ENCODE measurements around the gene ATP9A. TPM values are rescaled to one million over a fixed set of nuclear protein-coding genes. Genes with fewer than 3 reads are reported as not detected.
"Not testable (repeated sequence)": the region's sequence is repeated elsewhere in the genome, so short reads cannot be mapped to it uniquely, and the experiment has no call there.

Gene ATP9A
- total and polyA plus RNA-seq, 10 of the 15 experiments (the other 5 are each of a cell fraction or from before 2014, with no cell fraction given): 0.03 to 0.81 (median 0.14) TPM

DNA sequence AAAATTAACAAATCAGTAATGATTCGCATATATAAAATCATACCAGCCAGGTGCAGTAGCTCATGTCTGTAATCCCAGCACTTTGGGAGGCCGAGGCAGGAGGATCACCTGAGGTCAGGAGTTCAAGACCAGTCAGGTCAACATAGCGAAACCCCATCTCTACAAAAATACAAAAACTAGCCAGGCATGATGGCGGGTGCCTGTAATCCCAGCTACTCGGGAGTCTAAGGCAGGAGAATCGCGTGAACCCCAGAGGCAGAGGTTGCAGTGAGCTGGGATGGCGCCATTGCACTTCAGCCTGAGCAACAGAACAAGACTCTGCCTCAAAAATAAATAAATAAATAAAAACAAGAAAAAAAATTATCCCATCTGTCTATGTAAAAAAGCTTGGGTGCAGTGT is 124.4 kb downstream of the ATP9A start:
- BruUV-seq (replicated peaks): not testable (repeated sequence)
- WGBS (ENCODE audit: insufficient coverage, insufficient replicate concordance, low lambda C conversion rate, missing lambda C conversion rate): 64% methylated on average over 8 of the region's 8 CpGs
- CTCF ChIA-PET: interaction anchor here (2.2 kb wide), 1 partner anchor 21 kb away, joined by 5 read pairs; no protein-coding TSS in a partner anchor

GRCh38 chr20:51643390-51643789 is 124.8 kb downstream of the ATP9A start:
- SMC1A ChIA-PET (ENCODE audit: uncharacterized antibody, unreplicated experiment): no interaction called here
- RAD21 ChIA-PET (ENCODE audit: unreplicated experiment): no interaction called here
- no peak overlapping the region for H3K4me3 ChIP-seq
- in situ Hi-C loops (cut with MboI): no loop called here
- no peaks in the 10 kb centered on the region for H3K4me1 ChIP-seq (ENCODE audit: control insufficient read depth, insufficient read depth, low read length)
- FAIRE-seq (no peak), ATAC-seq (no peak), DNase-seq (ENCODE audit: low read depth, low spot score) (no peak)
- H3K4me2 ChIP-seq (ENCODE audit: control insufficient read depth, insufficient read depth): no peak overlapping the region
- H3K9me3 ChIP-seq (replicated peaks; ENCODE audit: control insufficient read depth, insufficient read depth, low read length): no peaks in the 10 kb centered on the region
- BruUV-seq (replicated peaks): no TSS peak
- H2AFZ ChIP-seq (ENCODE audit: control insufficient read depth, low read depth, low read length): no peak overlapping the region
- no peak overlapping the region for H3K9ac ChIP-seq (ENCODE audit: control insufficient read depth, insufficient read depth, low read length)
- no peaks in the 10 kb centered on the region; a peak in 1 of 4 replicates for H3K27me3 ChIP-seq (replicated peaks in 1 of 2; ENCODE audit: control insufficient read depth in 2 of 2, insufficient read depth in 2 of 2, low read length in 1 of 2)
- POLR2A ChIA-PET: no interaction called here
- no peaks in the 10 kb centered on the region for H3K36me3 ChIP-seq (ENCODE audit: control insufficient read depth in 2 of 2, insufficient read depth in 2 of 2, low read length in 1 of 2)
- no peaks in the 10 kb centered on the region for H4K20me1 ChIP-seq (ENCODE audit: control insufficient read depth, insufficient read depth)
- intact Hi-C loops (cut with micrococcal nuclease; ENCODE audit: unreplicated experiment): loop anchor here (5.0 kb wide), 1 partner anchor 739 kb away; no protein-coding TSS in a partner anchor
- no peak overlapping the region for H3K27ac ChIP-seq (ENCODE audit: control insufficient read depth, insufficient read depth)
- no peaks in the 10 kb centered on the region for H3K79me2 ChIP-seq (ENCODE audit: control insufficient read depth, insufficient read depth, low read length)
- CTCF ChIA-PET: interaction anchor here (1.0 to 2.2 kb wide), 2 partner anchors 21 to 157 kb away, joined by 3 to 5 read pairs; no protein-coding TSS in a partner anchor
- WGBS (ENCODE audit: insufficient coverage, insufficient replicate concordance, low lambda C conversion rate, missing lambda C conversion rate): 14% methylated on average over 2 of the region's 2 CpGs
- TF ChIP-seq POLR2AphosphoS5 (IDR thresholded peaks at IDR 0.05; ENCODE audit: low read length): no peak
- TF ChIP-seq ZNF217 (IDR thresholded peaks at IDR 0.05): no peak
- no peak for TF ChIP-seq RAD21 (IDR thresholded peaks at IDR 0.05; ENCODE audit: insufficient read depth, low read depth, low read length)
- TF ChIP-seq STAT3 (IDR thresholded peaks at IDR 0.05; ENCODE audit: low read depth, low read length): no peak
- TF ChIP-seq, protein P1, sequence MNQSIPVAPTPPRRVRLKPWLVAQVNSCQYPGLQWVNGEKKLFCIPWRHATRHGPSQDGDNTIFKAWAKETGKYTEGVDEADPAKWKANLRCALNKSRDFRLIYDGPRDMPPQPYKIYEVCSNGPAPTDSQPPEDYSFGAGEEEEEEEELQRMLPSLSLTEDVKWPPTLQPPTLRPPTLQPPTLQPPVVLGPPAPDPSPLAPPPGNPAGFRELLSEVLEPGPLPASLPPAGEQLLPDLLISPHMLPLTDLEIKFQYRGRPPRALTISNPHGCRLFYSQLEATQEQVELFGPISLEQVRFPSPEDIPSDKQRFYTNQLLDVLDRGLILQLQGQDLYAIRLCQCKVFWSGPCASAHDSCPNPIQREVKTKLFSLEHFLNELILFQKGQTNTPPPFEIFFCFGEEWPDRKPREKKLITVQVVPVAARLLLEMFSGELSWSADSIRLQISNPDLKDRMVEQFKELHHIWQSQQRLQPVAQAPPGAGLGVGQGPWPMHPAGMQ (IDR thresholded peaks at IDR 0.05; ENCODE audit: borderline replicate concordance): no peak
- no peak for TF ChIP-seq SP1 (IDR thresholded peaks at IDR 0.05; ENCODE audit: low read depth, low read length)
- TF ChIP-seq PBX3 (IDR thresholded peaks at IDR 0.05; ENCODE audit: insufficient replicate concordance, low read depth, low read length): no peak
- no peak for TF ChIP-seq LARP7 (IDR thresholded peaks at IDR 0.05)
- TF ChIP-seq FOXK2 (IDR thresholded peaks at IDR 0.05): no peak
- TF ChIP-seq, protein P2, sequence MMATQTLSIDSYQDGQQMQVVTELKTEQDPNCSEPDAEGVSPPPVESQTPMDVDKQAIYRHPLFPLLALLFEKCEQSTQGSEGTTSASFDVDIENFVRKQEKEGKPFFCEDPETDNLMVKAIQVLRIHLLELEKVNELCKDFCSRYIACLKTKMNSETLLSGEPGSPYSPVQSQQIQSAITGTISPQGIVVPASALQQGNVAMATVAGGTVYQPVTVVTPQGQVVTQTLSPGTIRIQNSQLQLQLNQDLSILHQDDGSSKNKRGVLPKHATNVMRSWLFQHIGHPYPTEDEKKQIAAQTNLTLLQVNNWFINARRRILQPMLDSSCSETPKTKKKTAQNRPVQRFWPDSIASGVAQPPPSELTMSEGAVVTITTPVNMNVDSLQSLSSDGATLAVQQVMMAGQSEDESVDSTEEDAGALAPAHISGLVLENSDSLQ (IDR thresholded peaks at IDR 0.05): no peak
- no peak for TF ChIP-seq ZSCAN29 (IDR thresholded peaks at IDR 0.05)
- no peak for TF ChIP-seq ZNF384 (IDR thresholded peaks at IDR 0.05; ENCODE audit: borderline replicate concordance, low read depth, low read length)
- no peak for TF ChIP-seq BCL3 (IDR thresholded peaks at IDR 0.05; ENCODE audit: borderline replicate concordance, insufficient read depth, low read depth, low read length, poor library complexity, severe bottlenecking)

More for the DNA sequence above, 124.4 kb downstream of the ATP9A start:
- H3K9ac ChIP-seq (ENCODE audit: control insufficient read depth, insufficient read depth, low read length); H3K9me3 ChIP-seq (replicated peaks; ENCODE audit: control insufficient read depth, insufficient read depth, low read length); H3K4me1 ChIP-seq (ENCODE audit: control insufficient read depth, insufficient read depth, low read length); H3K27me3 ChIP-seq (replicated peaks in 1 of 2; ENCODE audit: control insufficient read depth in 2 of 2, insufficient read depth in 2 of 2, low read length in 1 of 2); H3K79me2 ChIP-seq (ENCODE audit: control insufficient read depth, insufficient read depth, low read length); H3K36me3 ChIP-seq (ENCODE audit: control insufficient read depth in 2 of 2, insufficient read depth in 2 of 2, low read length in 1 of 2); ATAC-seq; POLR2A ChIA-PET; H4K20me1 ChIP-seq (ENCODE audit: control insufficient read depth, insufficient read depth); H2AFZ ChIP-seq (ENCODE audit: control insufficient read depth, low read depth, low read length); RAD21 ChIA-PET (ENCODE audit: unreplicated experiment); H3K4me3 ChIP-seq; FAIRE-seq; H3K27ac ChIP-seq (ENCODE audit: control insufficient read depth, insufficient read depth); H3K4me2 ChIP-seq (ENCODE audit: control insufficient read depth, insufficient read depth); in situ Hi-C loops (cut with MboI); DNase-seq (ENCODE audit: low read depth, low spot score): not testable (repeated sequence)
- intact Hi-C loops (cut with micrococcal nuclease; ENCODE audit: unreplicated experiment): loop anchor here (5.0 kb wide), 1 partner anchor 738 kb away; no protein-coding TSS in a partner anchor
- SMC1A ChIA-PET (ENCODE audit: uncharacterized antibody, unreplicated experiment): interaction anchor here (0.9 kb wide), 1 partner anchor 21 kb away, joined by 3 read pairs; no protein-coding TSS in a partner anchor

Data from GM12878 (cell line).